HG03095 (cell line): ENCODE results near the gene WNT9B.
A peak's percentile ranks its signal among the peaks of the same experiment; 100 is the strongest.
"Not testable (repeated sequence)": the region's sequence is repeated elsewhere in the genome, so short reads cannot be mapped to it uniquely, and the experiment has no call there.

ENCODE experiments used
- ATAC-seq: cut with Tn5 transposase; IDR thresholded peaks from one replicate; pipeline ENCODE4 v1.9.1; 2021; ENCODE audit warnings: moderate library complexity; ENCODE audit not compliant: unreplicated experiment

WNT9B gene

DNA sequence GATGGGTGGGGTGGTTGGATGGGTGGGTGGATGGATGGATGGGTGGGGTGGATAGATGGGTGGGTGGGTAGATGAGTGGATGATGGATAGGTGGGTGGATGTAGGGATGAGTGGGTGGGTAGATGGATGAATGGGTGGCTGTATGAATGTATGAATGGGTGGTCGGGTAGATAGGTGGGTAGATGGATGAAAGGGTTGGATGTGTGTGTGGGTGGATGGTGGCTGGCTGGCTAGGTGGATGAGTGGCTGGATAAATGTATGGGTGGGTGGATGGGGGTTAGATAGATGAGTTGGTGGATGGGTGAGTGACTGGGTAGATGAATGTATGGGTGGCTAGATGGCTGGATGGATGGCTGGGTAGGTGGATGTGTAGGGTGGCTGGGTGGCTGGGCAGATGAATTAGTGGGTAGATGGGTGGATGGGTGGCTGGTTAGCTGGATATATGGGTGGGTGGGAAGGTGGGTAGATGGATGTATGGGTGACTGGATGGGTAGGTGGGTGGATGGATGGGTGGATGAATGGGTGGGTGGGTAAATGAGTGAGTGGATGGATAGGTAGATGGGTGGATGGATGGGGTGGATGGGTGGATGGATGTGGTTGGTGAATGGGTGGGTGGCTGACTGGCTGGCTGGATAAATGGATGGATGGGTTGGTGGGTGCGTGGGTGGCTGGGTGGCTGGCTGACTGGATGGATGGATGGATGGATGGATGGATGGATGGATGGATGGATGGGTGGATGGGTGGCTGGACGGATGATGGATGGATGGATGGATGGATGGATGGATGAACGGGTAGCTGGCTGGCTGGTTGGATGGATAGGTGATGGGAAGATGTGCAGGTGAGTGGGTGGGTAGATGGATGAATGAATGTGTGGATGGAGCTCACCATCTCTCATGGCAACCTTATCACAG is 52.6 kb downstream of the WNT9B start:
- no peak for ATAC-seq

DNA sequence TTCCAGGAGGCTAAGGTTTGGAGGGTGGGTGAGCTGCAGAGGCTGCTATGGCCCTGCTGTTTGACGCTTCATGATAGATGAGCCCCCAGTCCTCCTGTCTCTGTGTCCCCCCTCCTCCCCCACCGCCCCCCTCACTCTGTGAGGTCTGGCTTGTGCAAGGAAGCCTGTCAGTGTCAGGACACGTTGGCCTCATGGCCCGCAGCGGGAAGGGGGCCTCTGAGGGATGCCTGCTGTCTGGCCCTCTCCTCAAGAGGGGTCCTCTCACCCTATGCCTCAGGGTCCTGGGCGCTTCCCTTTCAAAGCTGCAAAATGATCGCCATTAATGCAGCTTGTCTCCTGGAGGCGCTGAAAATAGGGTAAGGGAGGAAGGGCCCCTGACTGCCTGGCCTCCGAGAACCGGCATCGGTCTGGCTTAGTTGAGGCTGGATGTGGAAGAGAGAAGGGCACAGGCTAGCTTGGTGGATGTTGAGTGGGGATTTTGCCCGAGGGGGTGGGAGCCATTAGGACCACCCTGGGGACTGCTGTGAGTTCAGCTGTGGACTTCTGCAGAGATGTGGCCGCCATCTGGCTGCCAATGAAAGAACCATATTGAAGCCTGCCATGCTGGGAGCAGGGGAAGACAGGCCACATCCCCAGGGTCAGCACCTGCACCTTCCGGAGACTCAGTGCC is 56.8 kb downstream of the WNT9B start:
- no peak for ATAC-seq

DNA sequence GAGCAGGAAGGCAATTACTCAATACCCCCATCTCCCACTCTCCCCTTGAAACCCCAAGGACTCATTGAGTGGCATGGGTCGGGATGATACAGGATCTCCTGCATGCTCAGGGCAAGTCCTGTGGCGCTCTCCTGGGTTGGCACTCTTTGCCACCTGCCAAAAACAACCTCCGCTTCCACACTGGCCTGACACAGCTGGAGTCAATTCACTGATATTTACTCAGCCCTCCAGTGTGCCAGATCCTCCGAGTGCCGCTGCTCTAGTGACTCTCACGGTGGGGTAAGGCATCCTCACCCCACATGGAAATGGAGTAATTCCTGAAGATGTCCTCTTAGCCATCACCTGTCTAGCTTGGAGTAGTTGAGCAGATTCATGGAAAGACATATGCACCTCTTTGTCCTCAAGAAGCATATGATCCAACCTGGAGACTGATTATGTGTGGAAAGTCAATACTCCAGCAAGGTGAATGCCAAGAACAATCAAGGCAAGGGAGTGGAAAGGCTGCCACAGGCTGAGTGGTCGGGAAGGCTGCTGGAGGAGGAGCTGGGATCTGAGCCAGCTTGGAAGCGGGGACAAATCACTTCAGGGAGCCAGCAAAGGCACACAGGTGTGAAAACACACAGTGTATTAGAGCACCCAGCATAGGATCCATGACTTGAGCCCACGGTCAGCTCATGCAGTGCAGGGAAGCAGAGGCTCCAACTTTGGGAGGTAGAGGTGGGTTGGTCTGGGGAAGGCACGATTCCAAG is 59.0 kb downstream of the WNT9B start:
- no peak for ATAC-seq

DNA sequence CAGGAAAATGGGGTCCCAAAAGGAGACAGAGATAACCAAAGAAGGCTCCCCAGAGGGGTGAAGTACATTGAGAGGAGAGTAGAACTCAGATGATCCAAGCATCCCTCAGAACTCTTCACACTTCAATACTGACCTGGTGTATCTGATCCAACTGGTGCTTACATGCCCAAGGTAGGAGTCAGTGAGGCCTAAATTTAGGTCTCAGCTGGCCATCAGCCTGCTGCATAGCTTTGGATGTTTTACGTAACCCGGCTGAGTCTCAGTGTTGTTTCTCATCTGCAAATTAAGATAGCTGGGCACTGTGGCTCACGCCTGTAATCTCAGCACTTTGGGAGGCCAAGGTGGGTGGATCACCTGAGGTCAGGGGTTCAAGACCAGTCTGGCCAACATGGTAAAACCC is 59.9 kb downstream of the WNT9B start:
- ATAC-seq = no peak

DNA sequence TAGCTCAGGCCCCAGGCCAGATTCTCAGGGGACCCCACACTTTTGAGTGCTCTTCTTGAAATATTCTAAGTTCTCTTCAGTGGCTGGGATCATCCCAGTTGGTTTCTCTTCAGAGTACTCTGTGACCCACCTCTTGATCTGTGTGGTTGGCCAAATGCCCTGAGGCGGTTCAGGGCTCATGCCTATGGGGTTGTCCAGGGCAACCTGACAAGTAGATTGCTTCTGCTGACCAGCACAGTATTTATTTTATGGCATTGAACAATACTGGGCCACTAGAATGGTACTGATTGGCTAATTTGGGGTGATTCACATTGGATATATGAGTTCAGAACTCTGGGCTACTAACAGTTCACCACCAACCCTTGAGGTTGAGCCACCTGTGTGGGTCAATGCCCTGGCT is 64.2 kb downstream of the WNT9B start:
- ATAC-seq = no peak

DNA sequence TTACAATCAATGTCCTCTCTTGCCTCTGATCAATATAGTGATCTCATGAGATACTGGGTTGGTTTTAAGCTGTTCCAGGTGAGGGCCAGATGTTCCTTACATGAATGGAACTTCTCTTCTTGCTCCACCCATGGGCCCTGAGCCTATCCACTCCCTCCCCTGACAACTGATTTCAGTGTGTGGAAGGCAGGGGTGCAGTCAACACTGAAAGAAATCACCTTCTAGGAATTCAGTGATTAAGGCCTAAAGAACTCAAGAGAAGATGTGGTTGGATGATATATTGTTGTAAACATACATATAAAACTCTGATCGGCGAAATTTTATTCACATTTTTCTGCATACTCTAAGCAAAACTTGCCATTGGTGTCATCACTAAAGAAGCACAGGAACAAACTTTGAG is 64.8 kb downstream of the WNT9B start:
- no peak for ATAC-seq

DNA sequence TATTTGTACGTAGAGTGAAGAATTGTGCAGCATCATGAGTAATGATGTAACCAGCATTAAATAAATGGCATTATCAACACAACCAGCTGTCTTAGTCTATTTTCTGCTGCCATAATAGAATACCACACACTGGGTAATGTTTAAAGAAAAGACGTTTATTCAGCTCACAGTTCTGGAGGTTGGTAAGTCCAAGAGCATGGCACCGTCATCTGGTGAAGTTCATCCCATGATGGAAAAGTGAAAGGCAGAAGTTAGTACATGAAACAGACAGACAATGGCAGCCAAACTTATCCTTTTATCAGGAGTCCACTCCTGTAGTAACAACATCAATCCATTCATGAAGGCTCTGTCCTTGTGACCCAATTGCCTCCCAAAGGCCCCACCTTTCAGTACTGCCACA is 65.2 kb downstream of the WNT9B start:
- ATAC-seq = no peak

DNA sequence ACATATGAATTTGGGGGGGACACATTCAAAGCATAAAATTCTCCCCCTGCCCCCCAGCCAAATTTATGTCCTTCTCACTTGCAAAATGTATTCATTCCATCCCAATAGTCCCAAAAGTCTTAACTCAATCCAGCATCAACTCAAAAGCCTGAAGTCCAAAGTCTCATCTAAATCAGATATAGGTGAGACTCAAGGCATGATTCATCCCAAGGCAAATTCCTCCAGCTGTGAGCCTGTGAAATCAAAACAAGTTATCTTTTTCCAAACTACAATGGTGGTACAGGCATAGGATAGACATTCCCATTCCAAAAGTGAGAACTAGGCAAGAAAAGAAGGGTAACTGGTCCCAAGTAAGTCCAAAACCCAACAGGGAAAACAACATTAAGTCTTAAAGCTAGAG is 65.7 kb downstream of the WNT9B start:
- ATAC-seq = no peak

DNA sequence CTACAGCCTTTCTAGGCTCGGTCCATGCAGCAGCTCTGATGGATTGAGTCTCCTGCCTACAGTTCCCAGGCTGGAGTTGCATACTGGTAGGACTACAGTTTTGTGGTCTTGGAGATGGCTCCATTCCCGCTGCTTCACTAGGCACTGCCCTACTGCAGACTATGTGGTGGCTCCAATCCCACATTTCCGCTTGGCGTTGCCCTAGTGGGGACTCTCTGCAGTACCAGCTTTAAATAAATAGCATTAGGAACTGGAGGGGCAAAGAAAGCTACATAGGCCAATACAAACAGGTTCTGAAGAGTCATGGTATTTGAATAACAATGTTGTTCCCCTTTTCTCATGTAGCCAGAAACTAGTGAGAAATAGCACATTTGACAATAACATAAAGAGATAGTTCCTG is 66.1 kb downstream of the WNT9B start:
- ATAC-seq = no peak

DNA sequence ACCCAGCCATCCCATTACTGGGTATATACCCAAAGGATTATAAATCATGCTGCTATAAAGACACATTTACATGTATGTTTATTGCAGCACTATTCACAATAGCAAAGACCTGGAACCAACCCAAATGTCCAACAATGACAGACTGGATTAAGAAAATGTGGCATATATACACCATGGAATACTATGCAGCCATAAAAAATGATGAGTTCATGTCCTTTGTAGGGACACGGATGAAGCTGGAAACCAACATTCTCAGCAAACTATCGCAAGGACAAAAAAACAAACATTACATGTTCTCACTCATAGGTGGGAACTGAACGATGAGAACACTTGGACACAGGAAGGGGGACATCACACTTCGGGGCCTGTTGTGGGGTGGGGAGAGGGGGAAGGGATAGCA is 70.6 kb downstream of the WNT9B start:
- not testable (repeated sequence) for ATAC-seq

DNA sequence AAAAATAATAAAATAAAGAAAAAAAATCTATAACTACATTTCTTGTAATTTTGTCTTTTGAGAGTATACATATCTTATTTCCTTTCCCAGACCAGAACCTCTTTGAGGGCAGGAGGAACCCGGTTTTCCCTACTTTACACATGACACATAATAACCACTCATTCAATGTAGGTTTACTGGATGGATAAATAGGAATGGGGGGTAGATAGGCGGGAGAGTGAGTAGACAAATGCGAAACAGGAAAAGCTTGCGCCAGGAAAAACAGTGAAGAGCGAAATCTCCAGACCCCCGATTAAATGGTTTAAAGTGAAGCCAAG is 71.1 kb downstream of the WNT9B start:
- no peak for ATAC-seq

DNA sequence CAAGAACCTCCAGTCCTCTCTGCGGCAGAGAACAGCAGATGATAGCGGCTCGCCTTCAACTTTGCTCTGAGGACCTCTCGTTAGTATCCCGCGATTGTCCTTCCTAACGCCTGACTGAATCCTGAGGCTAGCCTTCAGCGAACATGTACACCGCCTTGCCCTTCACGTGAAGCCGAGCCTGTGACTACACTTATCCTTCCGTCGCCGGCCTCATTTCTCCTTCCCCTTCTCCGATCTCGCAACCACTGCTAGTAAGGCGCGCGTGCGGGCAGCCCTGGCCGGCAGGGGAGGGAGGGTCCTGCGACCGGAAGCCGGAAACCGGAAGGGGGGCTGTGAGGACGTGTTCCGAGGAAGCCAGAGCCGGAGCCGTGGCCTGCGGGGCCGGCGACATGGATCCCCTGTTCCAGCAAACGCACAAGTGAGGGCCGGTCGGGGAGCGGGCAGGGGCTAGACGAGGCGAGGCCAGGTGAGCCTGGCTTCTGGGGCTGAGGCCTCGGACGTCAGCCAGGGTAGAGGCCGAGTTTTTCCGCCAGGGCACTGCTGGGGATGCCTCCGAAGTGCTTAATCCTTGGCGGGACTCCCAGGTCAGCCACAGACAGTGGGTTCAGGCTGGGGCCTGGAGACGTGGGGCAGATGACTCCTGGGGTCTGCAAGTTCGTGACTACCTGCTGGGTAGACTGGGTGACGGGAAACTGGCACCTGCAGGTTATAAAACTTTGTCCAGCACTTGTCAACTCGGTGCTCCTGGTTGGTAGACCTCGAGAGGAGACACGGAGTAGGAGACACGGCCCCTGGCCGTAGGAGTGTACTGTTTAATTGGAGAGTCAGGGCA is 71.6 kb downstream of the WNT9B start, which contains the start of gene GOSR2:
Gene GOSR2 (plus strand): TSS at position 357 of the 832 bp plus-strand sequence. CDS start 33 bp downstream, at position 390.
- ATAC-seq = peak; percentile 70

DNA sequence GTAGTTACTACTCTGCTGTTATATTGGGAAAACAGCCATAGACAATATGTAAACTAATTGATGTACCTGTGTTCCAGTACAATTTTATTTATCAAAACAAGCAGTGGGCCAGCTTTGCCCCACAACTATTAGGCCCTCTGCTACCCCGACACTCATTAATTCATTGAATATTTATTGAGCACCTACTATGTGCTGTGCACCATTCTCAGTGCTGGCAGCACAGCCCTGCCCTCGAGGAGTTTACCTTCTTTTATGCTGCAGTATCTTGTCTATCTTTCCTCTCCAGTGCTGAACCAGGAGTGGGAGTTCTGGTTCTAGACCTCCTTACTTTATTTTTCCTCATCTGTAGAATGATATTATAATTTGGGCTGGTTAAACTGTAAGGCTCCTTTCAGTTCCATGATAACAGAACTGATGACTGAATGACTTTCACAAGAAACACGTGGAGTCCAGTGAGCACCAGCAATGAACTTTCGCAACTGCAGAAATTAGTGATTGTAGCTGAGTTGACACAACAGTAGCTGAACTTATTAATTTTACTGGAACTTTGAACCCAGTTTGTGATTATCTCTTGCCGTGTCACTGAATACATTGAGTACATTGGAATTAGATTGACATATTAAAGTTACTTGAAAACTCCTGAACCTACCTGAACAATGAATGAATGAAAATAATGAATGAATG is 73.9 kb downstream of the WNT9B start:
- no peak for ATAC-seq

DNA sequence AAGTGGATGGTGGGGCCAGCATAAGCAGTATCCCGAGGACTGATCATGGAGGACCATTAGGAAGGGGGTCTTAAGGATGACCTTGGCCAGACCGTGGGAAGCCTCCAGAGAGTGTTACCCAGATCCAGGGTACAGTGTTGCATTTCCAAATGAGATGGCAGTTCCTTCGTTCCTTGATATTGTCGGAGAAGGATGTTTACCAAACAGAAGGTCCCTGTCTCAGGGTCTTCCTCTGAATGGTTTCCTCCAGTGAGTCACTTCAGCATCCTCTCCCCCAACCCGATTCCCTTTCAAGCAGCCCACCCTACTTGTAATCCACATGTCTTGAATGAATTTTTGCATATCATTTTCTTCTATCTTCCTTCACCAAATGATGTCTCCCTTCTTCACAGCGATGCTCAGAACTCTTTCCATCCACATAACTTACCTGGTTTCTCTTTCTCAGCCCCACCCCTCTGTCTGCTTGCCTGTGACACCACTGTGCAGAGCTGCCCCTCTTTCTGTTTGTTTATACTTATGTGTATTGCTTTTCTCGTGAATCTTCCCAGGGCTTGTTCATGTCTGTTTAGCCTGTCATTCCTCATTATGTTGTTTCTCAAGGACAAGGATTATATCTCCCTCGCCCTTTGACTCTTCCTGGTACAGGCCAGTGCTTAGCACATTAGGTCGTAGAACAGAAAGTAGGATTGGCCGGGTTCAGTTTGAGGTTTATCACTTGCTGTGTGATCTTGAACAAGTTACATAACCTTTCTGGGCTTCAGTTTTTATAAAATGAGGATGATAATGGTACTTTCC is 77.3 kb downstream of the WNT9B start:
- no peak for ATAC-seq

DNA sequence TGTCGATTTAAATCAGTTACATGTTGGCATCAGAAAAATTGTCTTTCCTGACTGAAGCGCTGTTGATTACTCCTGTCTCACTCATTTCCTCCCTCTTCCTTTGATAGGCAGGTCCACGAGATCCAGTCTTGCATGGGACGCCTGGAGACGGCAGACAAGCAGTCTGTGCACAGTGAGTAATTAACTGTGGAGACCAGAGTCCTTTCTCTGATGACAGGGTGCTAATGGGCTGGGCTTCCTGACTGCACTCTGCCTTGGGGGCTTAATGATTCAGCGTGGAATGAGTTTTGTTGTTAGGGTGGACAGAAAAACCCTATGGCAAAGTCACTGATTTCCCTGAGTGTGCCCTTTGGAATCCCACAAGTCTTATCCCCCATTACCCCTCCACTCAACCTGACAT is 78.0 kb downstream of the WNT9B start:
- ATAC-seq = no peak

DNA sequence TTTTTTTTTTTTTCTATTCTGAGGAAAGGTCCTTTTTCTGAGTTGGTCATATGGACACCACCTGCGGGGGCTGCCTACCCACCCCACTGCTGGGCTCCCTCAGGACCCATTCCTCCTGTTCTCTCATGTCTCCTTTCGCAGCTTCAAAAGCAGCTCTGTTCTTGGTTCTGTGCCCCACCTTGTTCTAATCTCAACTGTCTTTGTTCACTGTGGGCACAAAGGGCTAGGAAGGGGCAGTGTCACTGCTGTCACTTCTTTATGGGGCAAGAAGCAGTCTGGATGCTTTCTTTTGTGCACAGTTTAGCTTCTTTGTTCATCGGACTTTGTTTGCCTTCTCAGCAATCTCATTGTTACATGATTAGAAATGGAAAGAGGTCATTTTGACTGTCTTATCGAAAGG is 78.7 kb downstream of the WNT9B start:
- no peak for ATAC-seq

DNA sequence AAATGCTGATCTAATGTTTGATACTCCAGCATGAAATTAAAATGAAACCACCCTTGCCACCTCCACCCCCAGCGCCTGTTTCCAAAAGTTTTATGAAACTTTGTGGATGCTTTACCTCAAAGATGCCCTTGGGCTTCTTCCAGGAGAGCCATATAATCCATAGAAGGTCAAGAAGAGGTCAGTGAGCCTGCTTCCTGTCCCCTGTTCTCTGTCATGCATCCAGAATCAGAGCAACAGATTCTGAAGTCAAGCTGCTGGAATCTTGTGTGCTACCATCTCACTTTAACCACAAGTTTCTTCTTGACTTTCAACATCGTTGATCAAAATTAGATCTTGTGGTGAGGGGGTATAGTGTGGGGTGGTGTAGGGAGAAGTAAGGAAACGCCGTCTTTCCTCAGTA is 80.2 kb downstream of the WNT9B start:
- no peak for ATAC-seq

DNA sequence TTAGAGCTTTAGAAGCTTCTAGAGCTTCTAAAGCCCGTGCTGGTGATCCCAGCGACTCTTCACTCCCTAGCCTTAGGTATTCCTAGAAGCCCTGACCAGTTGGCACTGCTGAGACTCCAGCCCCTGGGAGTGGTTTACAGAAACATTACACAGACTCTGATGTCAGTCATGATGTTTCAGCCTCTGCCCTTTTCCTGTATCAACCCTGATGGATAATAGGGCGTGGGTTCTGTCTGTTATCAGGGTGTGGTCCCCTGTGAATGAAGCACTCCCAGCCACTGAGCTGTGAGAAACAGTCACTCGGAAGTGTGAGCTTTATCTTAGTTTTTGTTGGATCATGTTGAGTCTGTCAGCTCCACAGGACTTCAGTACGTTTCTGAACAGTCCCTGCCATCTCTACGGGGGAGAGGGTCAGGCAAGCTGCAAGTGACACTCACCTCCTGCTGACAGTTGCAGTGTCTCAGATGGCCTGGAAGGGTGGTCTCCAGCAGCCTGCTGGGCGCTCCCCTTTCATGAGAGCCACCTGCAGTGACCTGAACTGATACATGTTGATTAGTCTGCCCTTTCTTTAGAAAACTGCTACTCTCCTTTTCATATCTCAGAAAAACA is 84.4 kb downstream of the WNT9B start:
- no peak for ATAC-seq
